ENCODE data around the gene HIVEP2. TPM values are rescaled to one million over a fixed set of nuclear protein-coding genes. Genes with fewer than 3 reads are reported as not detected.

The HIVEP2 gene
- total RNA-seq, 1 experiment from 2014 or later: 10.3 TPM

DNA sequence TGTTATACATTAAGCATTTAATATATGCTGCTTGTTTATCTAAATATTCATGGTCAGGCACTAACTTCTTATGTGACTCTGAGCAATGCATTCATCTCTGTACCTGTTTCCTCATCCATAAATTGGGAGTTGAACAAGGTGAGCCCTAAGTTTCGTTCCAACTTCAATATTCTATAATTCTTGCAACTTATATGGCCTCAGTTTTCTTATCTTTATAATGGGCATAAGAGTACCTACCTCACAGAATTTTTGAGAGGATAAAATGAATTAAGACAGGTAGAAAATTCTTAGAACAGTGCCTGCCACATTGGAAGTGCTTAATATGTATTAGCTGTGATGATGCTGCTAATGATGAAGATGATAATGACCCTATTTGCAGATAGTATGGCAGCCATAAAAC, 11.8 kb upstream of the HIVEP2 start:
- ChIA-PET CTCF (no interaction called here), POLR2A (no interaction called here)
- Histone ChIP-seq H3K36me3 (ENCODE audit: control insufficient read depth, insufficient read depth, low read length) (no peaks in the 10 kb centered on the region), H3K4me3 (ENCODE audit: low read depth in 2 of 2, low read length in 2 of 2) (no peak overlapping the region), H3K4me1 (ENCODE audit: control insufficient read depth, insufficient read depth, low read length) (no peaks in the 10 kb centered on the region), H3K27me3 (ENCODE audit: control insufficient read depth, insufficient read depth, low read length) (no peaks in the 10 kb centered on the region), H3K9me3 (ENCODE audit: control insufficient read depth, insufficient read depth, low read depth, low read length) (no peaks in the 10 kb centered on the region), H3K27ac (ENCODE audit: low read length) (no peak overlapping the region)
- intact Hi-C loops (cut with micrococcal nuclease; ENCODE audit: unreplicated experiment) (no loop called here), in situ Hi-C loops (cut with HindIII; ENCODE audit: low pct_unique_long_range_greater_than_20kb, low sequenced_read_pairs) (no loop called here)
- no peak for DNase-seq (ENCODE audit: low read depth, low spot score)
- TF ChIP-seq SIN3A (IDR thresholded peaks at IDR 0.05; ENCODE audit: borderline replicate concordance, insufficient read depth, low read depth, low read length) (no peak), TCF7L2 (IDR thresholded peaks at IDR 0.05; ENCODE audit: low read depth, low read length) (no peak), POLR2AphosphoS5 (IDR thresholded peaks at IDR 0.05; ENCODE audit: low read depth, low read length) (no peak)
- TF ChIP-seq, protein P1, sequence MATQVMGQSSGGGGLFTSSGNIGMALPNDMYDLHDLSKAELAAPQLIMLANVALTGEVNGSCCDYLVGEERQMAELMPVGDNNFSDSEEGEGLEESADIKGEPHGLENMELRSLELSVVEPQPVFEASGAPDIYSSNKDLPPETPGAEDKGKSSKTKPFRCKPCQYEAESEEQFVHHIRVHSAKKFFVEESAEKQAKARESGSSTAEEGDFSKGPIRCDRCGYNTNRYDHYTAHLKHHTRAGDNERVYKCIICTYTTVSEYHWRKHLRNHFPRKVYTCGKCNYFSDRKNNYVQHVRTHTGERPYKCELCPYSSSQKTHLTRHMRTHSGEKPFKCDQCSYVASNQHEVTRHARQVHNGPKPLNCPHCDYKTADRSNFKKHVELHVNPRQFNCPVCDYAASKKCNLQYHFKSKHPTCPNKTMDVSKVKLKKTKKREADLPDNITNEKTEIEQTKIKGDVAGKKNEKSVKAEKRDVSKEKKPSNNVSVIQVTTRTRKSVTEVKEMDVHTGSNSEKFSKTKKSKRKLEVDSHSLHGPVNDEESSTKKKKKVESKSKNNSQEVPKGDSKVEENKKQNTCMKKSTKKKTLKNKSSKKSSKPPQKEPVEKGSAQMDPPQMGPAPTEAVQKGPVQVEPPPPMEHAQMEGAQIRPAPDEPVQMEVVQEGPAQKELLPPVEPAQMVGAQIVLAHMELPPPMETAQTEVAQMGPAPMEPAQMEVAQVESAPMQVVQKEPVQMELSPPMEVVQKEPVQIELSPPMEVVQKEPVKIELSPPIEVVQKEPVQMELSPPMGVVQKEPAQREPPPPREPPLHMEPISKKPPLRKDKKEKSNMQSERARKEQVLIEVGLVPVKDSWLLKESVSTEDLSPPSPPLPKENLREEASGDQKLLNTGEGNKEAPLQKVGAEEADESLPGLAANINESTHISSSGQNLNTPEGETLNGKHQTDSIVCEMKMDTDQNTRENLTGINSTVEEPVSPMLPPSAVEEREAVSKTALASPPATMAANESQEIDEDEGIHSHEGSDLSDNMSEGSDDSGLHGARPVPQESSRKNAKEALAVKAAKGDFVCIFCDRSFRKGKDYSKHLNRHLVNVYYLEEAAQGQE (IDR thresholded peaks at IDR 0.05; ENCODE audit: insufficient read depth in 1 of 2, low read depth in 2 of 2, low read length in 1 of 2): no peak
- TF ChIP-seq, protein P2, sequence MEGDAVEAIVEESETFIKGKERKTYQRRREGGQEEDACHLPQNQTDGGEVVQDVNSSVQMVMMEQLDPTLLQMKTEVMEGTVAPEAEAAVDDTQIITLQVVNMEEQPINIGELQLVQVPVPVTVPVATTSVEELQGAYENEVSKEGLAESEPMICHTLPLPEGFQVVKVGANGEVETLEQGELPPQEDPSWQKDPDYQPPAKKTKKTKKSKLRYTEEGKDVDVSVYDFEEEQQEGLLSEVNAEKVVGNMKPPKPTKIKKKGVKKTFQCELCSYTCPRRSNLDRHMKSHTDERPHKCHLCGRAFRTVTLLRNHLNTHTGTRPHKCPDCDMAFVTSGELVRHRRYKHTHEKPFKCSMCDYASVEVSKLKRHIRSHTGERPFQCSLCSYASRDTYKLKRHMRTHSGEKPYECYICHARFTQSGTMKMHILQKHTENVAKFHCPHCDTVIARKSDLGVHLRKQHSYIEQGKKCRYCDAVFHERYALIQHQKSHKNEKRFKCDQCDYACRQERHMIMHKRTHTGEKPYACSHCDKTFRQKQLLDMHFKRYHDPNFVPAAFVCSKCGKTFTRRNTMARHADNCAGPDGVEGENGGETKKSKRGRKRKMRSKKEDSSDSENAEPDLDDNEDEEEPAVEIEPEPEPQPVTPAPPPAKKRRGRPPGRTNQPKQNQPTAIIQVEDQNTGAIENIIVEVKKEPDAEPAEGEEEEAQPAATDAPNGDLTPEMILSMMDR (IDR thresholded peaks at IDR 0.05): no peak
- no peak for ATAC-seq
- BruUV-seq (replicated peaks): no TSS peak

DNA sequence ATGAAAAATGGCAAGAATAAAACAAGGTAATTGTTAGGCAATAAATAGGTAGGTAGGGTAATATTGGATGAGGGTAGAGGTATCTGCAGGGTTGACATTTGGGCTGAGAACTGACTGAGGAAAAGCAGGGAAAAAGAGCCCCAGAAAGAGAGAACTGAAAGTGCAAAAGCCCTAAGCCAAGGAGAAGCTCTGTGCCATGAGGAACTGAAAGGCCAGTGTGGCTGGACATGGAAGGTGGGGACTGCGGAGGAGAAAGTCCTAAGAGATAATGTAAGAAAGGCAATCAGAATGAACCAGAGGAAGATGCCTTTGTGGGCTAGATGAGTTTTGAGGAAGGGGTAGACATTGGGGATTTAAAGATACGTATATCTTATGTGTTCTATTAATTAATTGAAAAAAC, 9.9 kb upstream of the HIVEP2 start:
- ATAC-seq: no peak
- H3K9me3 ChIP-seq (ENCODE audit: control insufficient read depth, insufficient read depth, low read depth, low read length): no peaks in the 10 kb centered on the region
- no TSS peak for BruUV-seq (replicated peaks)
- in situ Hi-C loops (cut with HindIII; ENCODE audit: low pct_unique_long_range_greater_than_20kb, low sequenced_read_pairs): no loop called here
- TF ChIP-seq, protein P1 (IDR thresholded peaks at IDR 0.05; ENCODE audit: insufficient read depth in 1 of 2, low read depth in 2 of 2, low read length in 1 of 2): no peak
- TF ChIP-seq TCF7L2 (IDR thresholded peaks at IDR 0.05; ENCODE audit: low read depth, low read length) (no peak), SIN3A (IDR thresholded peaks at IDR 0.05; ENCODE audit: borderline replicate concordance, insufficient read depth, low read depth, low read length) (no peak), POLR2AphosphoS5 (IDR thresholded peaks at IDR 0.05; ENCODE audit: low read depth, low read length) (no peak)
- TF ChIP-seq, protein P2 (IDR thresholded peaks at IDR 0.05): no peak
- CTCF ChIA-PET: no interaction called here
- intact Hi-C loops (cut with micrococcal nuclease; ENCODE audit: unreplicated experiment): no loop called here
- no peak overlapping the region for H3K4me3 ChIP-seq (ENCODE audit: low read depth in 2 of 2, low read length in 2 of 2)
- POLR2A ChIA-PET: no interaction called here
- H3K36me3 ChIP-seq (ENCODE audit: control insufficient read depth, insufficient read depth, low read length): no peaks in the 10 kb centered on the region
- no peaks in the 10 kb centered on the region for H3K27me3 ChIP-seq (ENCODE audit: control insufficient read depth, insufficient read depth, low read length)
- no peaks in the 10 kb centered on the region for H3K4me1 ChIP-seq (ENCODE audit: control insufficient read depth, insufficient read depth, low read length)
- H3K27ac ChIP-seq (ENCODE audit: low read length): no peak overlapping the region
- no peak for DNase-seq (ENCODE audit: low read depth, low spot score)

Measured in Panc1 (cell line).